GM18909 (cell line): ENCODE measurements around the gene HMSD.
"Not testable (repeated sequence)": the region's sequence is repeated elsewhere in the genome, so short reads cannot be mapped to it uniquely, and the experiment has no call there.

Source experiments
- ATAC-seq: cut with Tn5 transposase; IDR thresholded peaks from one replicate; pipeline ENCODE4 v1.9.1; 2021; ENCODE audit warnings: mild to moderate bottlenecking; ENCODE audit not compliant: unreplicated experiment, poor library complexity

The HMSD gene

GRCh38 chr18:63949068-63949737 lies at the start of gene HMSD:
HMSD (plus strand) TSS chr18:63949301; CDS start chr18:63953456, 4,155 bp downstream.
- ATAC-seq, result peak; percentile 92

- no peak for ATAC-seq
Observed at GRCh38 chr18:63903851-63904570, 45.1 kb upstream of the HMSD start.

GRCh38 chr18:63904694-63905093 lies 44.4 kb upstream of the HMSD start:
- no peak for ATAC-seq

GRCh38 chr18:63905361-63905760 lies 43.7 kb upstream of the HMSD start:
- ATAC-seq, result no peak

GRCh38 chr18:63906056-63906455 lies 43.0 kb upstream of the HMSD start:
- no peak for ATAC-seq

GRCh38 chr18:63907664-63908063 lies 41.4 kb upstream of the HMSD start, which contains the start of gene SERPINB10:
SERPINB10 (plus strand) TSS chr18:63907958; CDS start chr18:63915511, 7,553 bp downstream.
- peak; percentile 66 for ATAC-seq

GRCh38 chr18:63908858-63909257 lies 40.2 kb upstream of the HMSD start:
- ATAC-seq, result peak; percentile 37

GRCh38 chr18:63909870-63910269 lies 39.2 kb upstream of the HMSD start:
- ATAC-seq, result peak; percentile 76

GRCh38 chr18:63917817-63918216 lies 31.3 kb upstream of the HMSD start:
- no peak for ATAC-seq

- ATAC-seq, result no peak
Observed at GRCh38 chr18:63922049-63922448, 27.1 kb upstream of the HMSD start.

GRCh38 chr18:63924551-63924950 lies 24.6 kb upstream of the HMSD start:
- no peak for ATAC-seq

GRCh38 chr18:63928331-63928730 lies 20.8 kb upstream of the HMSD start:
- ATAC-seq, result no peak

GRCh38 chr18:63929369-63929768 lies 19.7 kb upstream of the HMSD start:
- not testable (repeated sequence) for ATAC-seq

- ATAC-seq, result no peak
Observed at GRCh38 chr18:63930773-63931354, 18.2 kb upstream of the HMSD start.

- peak; percentile 99 for ATAC-seq
Observed at GRCh38 chr18:63936156-63936931, 12.8 kb upstream of the HMSD start.

GRCh38 chr18:63936932-63937393 lies 12.1 kb upstream of the HMSD start:
- ATAC-seq, result peak; percentile 24

- ATAC-seq, result no peak
Observed at GRCh38 chr18:63940008-63940407, 9.1 kb upstream of the HMSD start.

GRCh38 chr18:63940543-63941050 lies 8.5 kb upstream of the HMSD start:
- not testable (repeated sequence) for ATAC-seq

GRCh38 chr18:63947051-63947790 lies 1.9 kb upstream of the HMSD start:
- no peak for ATAC-seq

- ATAC-seq, result peak; percentile 56
Observed at GRCh38 chr18:63951302-63951705, 2.2 kb downstream of the HMSD start.
